HCT116 (cell line): Measurements from ENCODE around the gene PHKG2. TPM values are rescaled to one million over a fixed set of nuclear protein-coding genes. Genes with fewer than 3 reads are reported as not detected.

Experiments
- ATAC-seq: fragments of 200-7000 bp; cut with Tn5 transposase; 2 replicates; pipeline ENCODE4 v1.9.1; 2020; ENCODE audit warnings: mild to moderate bottlenecking, moderate library complexity
- BruUV-seq: library from RNA; stranded (reverse); fragments of 400-500 nt; replicated peaks from 2 replicates; lab custom pipeline; 2021; lab: Mats Ljungman, UMichigan
- CTCF ChIA-PET: fragments of 300-600 bp; sonication (Branson Sonifier 250); formaldehyde crosslinking; loops from one replicate; lab custom pipeline; 2021; ENCODE audit warnings: antibody characterized with exemption; lab: Charles Lee
- POLR2A ChIA-PET: fragments of 300-600, 350-600 bp; sonication (Branson Sonifier 250); formaldehyde crosslinking; loops from one replicate; lab custom pipeline; 2021; ENCODE audit warnings: antibody characterized with exemption; lab: Charles Lee
- RAD21 ChIA-PET, 2 experiments: fragments of 300-600 bp; sonication (Branson Sonifier 250); formaldehyde crosslinking; loops; one replicate each; lab custom pipeline; 2023; ENCODE audit warnings: low total read pairs in 2 of 2; ENCODE audit not compliant: uncharacterized antibody in 2 of 2, unreplicated experiment in 2 of 2, low non-redundant PET in 1 of 2; lab: Charles Lee
- DNase-seq: peaks from one replicate; pipeline ENCODE4 v3.0.0-alpha.2; 2010; ENCODE audit warnings: low read depth, low spot score
- H2AFZ ChIP-seq: fragments of 200-600 bp; shearing (Covaris generic), sonication (generic); 2 replicates; pipeline ENCODE4 v1.6.1; 2017; ENCODE audit warnings: low read depth, mixed run types, mixed read lengths, antibody characterized with exemption, low read length; ENCODE audit not compliant: poor library complexity, severe bottlenecking
- H3K27ac ChIP-seq: 2 replicates; pipeline ENCODE4 v1.5.1; 2012; ENCODE audit warnings: low read depth, low read length
- H3K27me3 ChIP-seq: fragments of 200-600 bp; sonication (generic); 2 replicates; pipeline ENCODE4 v1.6.1; 2016; ENCODE audit warnings: mixed run types, low read length, mixed read lengths; ENCODE audit not compliant: insufficient read depth
- H3K36me3 ChIP-seq, 2 experiments: fragments of 200-500 bp in 1 of 2; fragments of 200-600 bp in 1 of 2; sonication (Bioruptor generic) in 1 of 2; sonication (generic) in 1 of 2; 2 replicates each; pipeline versions ENCODE4 v1.5.1 to v1.6.1; 2014 to 2016; ENCODE audit warnings: low read length in 2 of 2, inconsistent platforms in 1 of 2, mixed read lengths in 1 of 2, mixed run types in 1 of 2; ENCODE audit not compliant: insufficient read depth in 2 of 2, control insufficient read depth in 1 of 2
- H3K4me1 ChIP-seq, 2 experiments: fragments of 200-600 bp in 1 of 2; sonication (generic) in 1 of 2; 2 replicates each; pipeline versions ENCODE4 v1.5.1 to v1.6.1; 2012 to 2017; ENCODE audit warnings: low read length in 2 of 2, inconsistent platforms in 1 of 2, mild to moderate bottlenecking in 1 of 2, mixed read lengths in 1 of 2, mixed run types in 1 of 2, moderate library complexity in 1 of 2; ENCODE audit not compliant: insufficient read depth in 2 of 2, control insufficient read depth in 1 of 2
- H3K4me2 ChIP-seq: fragments of 200-600 bp; sonication (generic); 2 replicates; pipeline ENCODE4 v1.6.1; 2017; ENCODE audit warnings: mixed run types, low read length, mixed read lengths
- H3K4me3 ChIP-seq, 2 experiments: fragments of 200-600 bp in 1 of 2; sonication (generic) in 1 of 2; replicated peaks in 1 of 2; 2 replicates each; pipeline ENCODE4 v1.5.1; 2011 to 2016; ENCODE audit warnings: low read length in 2 of 2, control low read depth in 1 of 2, low read depth in 1 of 2, mild to moderate bottlenecking in 1 of 2, mixed read lengths in 1 of 2, mixed run types in 1 of 2
- H3K79me2 ChIP-seq: fragments of 200-600 bp; sonication (generic); 2 replicates; pipeline ENCODE4 v1.6.1; 2017; ENCODE audit warnings: mild to moderate bottlenecking, mixed run types, low read length, moderate library complexity, mixed read lengths; ENCODE audit not compliant: insufficient read depth
- H3K9ac ChIP-seq: fragments of 200-600 bp; sonication (generic); 2 replicates; pipeline ENCODE4 v1.6.1; 2016; ENCODE audit warnings: low read length, mixed read lengths
- H3K9me2 ChIP-seq: fragments of 200-600 bp; sonication (generic), shearing (Covaris generic); 2 replicates; pipeline ENCODE4 v1.6.1; 2017; ENCODE audit warnings: mixed run types, mild to moderate bottlenecking, moderate library complexity; ENCODE audit not compliant: insufficient read depth
- H3K9me3 ChIP-seq, 2 experiments: fragments of 200-500 bp in 1 of 2; fragments of 200-600 bp in 1 of 2; sonication (Bioruptor generic) in 1 of 2; sonication (generic) in 1 of 2; 2 replicates each; pipeline ENCODE4 v1.6.1; 2014 to 2017; ENCODE audit warnings: low read length in 2 of 2, mixed read lengths in 2 of 2, inconsistent platforms in 1 of 2, low read depth in 1 of 2, mild to moderate bottlenecking in 1 of 2, mixed run types in 1 of 2, moderate library complexity in 1 of 2; ENCODE audit not compliant: control insufficient read depth in 1 of 2, insufficient read depth in 1 of 2
- H4K20me1 ChIP-seq: fragments of 200-600 bp; sonication (generic), shearing (Covaris generic); 2 replicates; pipeline ENCODE4 v1.6.1; 2017; ENCODE audit warnings: mixed run types, mild to moderate bottlenecking, moderate library complexity; ENCODE audit not compliant: insufficient read depth
- EGR1 ChIP-seq: IDR thresholded peaks from 2 replicates; pipeline ENCODE4 v1.6.1; 2012; ENCODE audit warnings: low read depth
- ELF1 ChIP-seq: IDR thresholded peaks from 2 replicates; pipeline ENCODE4 v1.6.1; 2012; ENCODE audit warnings: low read depth, borderline replicate concordance
- EZH2 ChIP-seq: fragments of 200-600 bp; sonication (generic); IDR thresholded peaks from 2 replicates; pipeline ENCODE4 v1.6.1; 2017; ENCODE audit warnings: antibody characterized with exemption, mixed run types
- EZH2phosphoT487 ChIP-seq: fragments of 200-600 bp; IDR thresholded peaks from 2 replicates; pipeline ENCODE4 v1.6.1; 2018; ENCODE audit warnings: antibody characterized with exemption, borderline replicate concordance
- POLR2AphosphoS5 ChIP-seq: IDR thresholded peaks from 2 replicates; pipeline ENCODE4 v1.6.1; 2011; ENCODE audit warnings: mild to moderate bottlenecking, low read depth, low read length, moderate library complexity
- SIN3A ChIP-seq: IDR thresholded peaks from 2 replicates; pipeline ENCODE4 v1.6.1; 2012; ENCODE audit warnings: low read depth
- ZFX ChIP-seq: fragments of 450-650 bp; IDR thresholded peaks from 2 replicates; pipeline ENCODE4 v1.6.1; 2017
- intact Hi-C: fragments of 100-400 bp; cut with micrococcal nuclease; formaldehyde crosslinking; loops from 2 replicates; pipeline ENCODE4 v1.10.0; 2022
- total RNA-seq: library from RNA; stranded (reverse); gene quantifications from one replicate; pipeline ENCODE4 v1.2.1, GENCODE V29; 2021; ENCODE audit not compliant: unreplicated experiment
- TF ChIP-seq, protein P1 (sequence below): IDR thresholded peaks from 2 replicates; pipeline ENCODE4 v1.6.1; 2012
- TF ChIP-seq, protein P2 (sequence below): IDR thresholded peaks from 2 replicates; pipeline ENCODE4 v1.6.1; 2012
- TF ChIP-seq, protein P3 (sequence below): IDR thresholded peaks from 2 replicates; pipeline ENCODE4 v1.6.1; 2012; ENCODE audit warnings: low read depth

PHKG2 gene
- total RNA-seq, 1 experiment from 2014 or later, result 32.6 TPM

DNA sequence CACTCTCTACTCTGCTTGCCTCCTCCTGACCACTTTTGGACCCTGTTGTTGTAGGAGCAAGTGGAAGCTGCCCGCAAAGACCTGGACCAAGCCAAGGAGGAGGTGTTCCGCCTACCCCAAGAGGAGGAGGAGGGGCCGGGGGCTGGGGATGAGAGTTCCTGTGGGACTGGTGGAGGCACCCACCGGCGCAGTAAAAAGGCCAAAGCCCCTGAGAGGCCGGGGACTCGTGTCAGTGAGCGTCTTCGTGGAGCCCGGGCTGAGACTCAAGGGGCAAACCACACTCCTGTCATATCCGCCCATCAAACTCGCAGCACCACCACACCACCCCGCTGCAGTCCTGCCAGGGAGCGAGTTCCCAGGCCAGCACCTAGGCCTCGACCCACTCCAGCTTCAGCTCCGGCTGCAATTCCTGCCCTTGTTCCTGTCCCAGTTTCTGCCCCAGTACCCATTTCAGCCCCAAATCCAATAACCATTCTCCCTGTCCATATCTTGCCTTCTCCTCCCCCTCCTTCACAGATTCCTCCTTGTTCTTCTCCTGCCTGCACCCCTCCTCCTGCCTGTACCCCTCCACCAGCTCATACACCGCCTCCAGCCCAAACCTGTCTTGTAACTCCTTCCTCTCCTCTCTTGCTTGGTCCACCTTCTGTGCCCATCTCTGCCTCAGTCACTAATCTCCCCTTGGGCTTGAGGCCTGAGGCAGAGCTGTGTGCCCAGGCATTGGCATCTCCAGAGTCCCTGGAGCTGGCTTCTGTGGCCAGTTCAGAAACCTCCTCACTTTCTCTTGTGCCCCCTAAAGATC lies 11.0 kb upstream of the PHKG2 start:
- POLR2A ChIA-PET, result no interaction called here
- Histone ChIP-seq H3K27ac (no peak overlapping the region; the same call in 1 of the 2 replicates), H3K4me3 (no peak overlapping the region), H2AFZ (no peak overlapping the region), H3K9me2 (no peaks in the 10 kb centered on the region), H3K36me3 (peaks cover 41 to 46% of the 10 kb centered on the region in 2 experiments; a peak in 3 of 4 replicates), H3K79me2 (peaks cover 26% of the 10 kb centered on the region), H3K4me1 (peaks cover 29 to 34% of the 10 kb centered on the region in 2 experiments), H3K4me2 (no peak overlapping the region), H4K20me1 (no peaks in the 10 kb centered on the region), H3K9ac (no peak overlapping the region), H3K9me3 (no peaks in the 10 kb centered on the region), H3K27me3 (no peaks in the 10 kb centered on the region)
- ATAC-seq (no peak), DNase-seq (no peak)
- RAD21 ChIA-PET, result no interaction called here
- intact Hi-C loops, result no loop called here
- TF ChIP-seq EZH2, result no peak
- TF ChIP-seq, protein P1, sequence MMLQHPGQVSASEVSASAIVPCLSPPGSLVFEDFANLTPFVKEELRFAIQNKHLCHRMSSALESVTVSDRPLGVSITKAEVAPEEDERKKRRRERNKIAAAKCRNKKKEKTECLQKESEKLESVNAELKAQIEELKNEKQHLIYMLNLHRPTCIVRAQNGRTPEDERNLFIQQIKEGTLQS, result no peak
- TF ChIP-seq POLR2AphosphoS5, result no peak
- no peak for TF ChIP-seq EZH2phosphoT487
- TF ChIP-seq, protein P2, sequence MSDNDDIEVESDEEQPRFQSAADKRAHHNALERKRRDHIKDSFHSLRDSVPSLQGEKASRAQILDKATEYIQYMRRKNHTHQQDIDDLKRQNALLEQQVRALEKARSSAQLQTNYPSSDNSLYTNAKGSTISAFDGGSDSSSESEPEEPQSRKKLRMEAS, result no peak
- no peak for TF ChIP-seq EGR1
- no peak for TF ChIP-seq SIN3A
- TF ChIP-seq ELF1, result no peak
- TF ChIP-seq ZFX, result no peak
- TF ChIP-seq, protein P3, sequence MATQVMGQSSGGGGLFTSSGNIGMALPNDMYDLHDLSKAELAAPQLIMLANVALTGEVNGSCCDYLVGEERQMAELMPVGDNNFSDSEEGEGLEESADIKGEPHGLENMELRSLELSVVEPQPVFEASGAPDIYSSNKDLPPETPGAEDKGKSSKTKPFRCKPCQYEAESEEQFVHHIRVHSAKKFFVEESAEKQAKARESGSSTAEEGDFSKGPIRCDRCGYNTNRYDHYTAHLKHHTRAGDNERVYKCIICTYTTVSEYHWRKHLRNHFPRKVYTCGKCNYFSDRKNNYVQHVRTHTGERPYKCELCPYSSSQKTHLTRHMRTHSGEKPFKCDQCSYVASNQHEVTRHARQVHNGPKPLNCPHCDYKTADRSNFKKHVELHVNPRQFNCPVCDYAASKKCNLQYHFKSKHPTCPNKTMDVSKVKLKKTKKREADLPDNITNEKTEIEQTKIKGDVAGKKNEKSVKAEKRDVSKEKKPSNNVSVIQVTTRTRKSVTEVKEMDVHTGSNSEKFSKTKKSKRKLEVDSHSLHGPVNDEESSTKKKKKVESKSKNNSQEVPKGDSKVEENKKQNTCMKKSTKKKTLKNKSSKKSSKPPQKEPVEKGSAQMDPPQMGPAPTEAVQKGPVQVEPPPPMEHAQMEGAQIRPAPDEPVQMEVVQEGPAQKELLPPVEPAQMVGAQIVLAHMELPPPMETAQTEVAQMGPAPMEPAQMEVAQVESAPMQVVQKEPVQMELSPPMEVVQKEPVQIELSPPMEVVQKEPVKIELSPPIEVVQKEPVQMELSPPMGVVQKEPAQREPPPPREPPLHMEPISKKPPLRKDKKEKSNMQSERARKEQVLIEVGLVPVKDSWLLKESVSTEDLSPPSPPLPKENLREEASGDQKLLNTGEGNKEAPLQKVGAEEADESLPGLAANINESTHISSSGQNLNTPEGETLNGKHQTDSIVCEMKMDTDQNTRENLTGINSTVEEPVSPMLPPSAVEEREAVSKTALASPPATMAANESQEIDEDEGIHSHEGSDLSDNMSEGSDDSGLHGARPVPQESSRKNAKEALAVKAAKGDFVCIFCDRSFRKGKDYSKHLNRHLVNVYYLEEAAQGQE, result no peak
- BruUV-seq, result no TSS peak
- CTCF ChIA-PET, result no interaction called here
